Globus pallidus (tissue), 1 donor: Measurements from ENCODE around the gene LINGO4.
"Not testable (repeated sequence)": the region's sequence is repeated elsewhere in the genome, so short reads cannot be mapped to it uniquely, and the experiment has no call there.

Experiments
- DNase-seq: peaks from one replicate; pipeline ENCODE4 v3.0.0-alpha.2; 2015; ENCODE audit warnings: low spot score

Gene LINGO4

GRCh38 chr1:151782026-151782425, 23.2 kb downstream of the LINGO4 start:
- not testable (repeated sequence) for DNase-seq

- not testable (repeated sequence) for DNase-seq
Measured at GRCh38 chr1:151780736-151781135, 24.5 kb downstream of the LINGO4 start.

GRCh38 chr1:151779852-151780251, 25.4 kb downstream of the LINGO4 start:
- DNase-seq: no peak

GRCh38 chr1:151777317-151777716, 27.9 kb downstream of the LINGO4 start:
- no peak for DNase-seq

- no peak for DNase-seq
Measured at GRCh38 chr1:151776665-151777062, 28.6 kb downstream of the LINGO4 start.

- no peak for DNase-seq
Measured at GRCh38 chr1:151775894-151776664, 29.1 kb downstream of the LINGO4 start.

- no peak for DNase-seq
Measured at GRCh38 chr1:151774256-151774922, 30.8 kb downstream of the LINGO4 start.

GRCh38 chr1:151773702-151774101, 31.5 kb downstream of the LINGO4 start:
- no peak for DNase-seq

GRCh38 chr1:151769270-151769669, 35.9 kb downstream of the LINGO4 start:
- not testable (repeated sequence) for DNase-seq

GRCh38 chr1:151768351-151769066, 36.7 kb downstream of the LINGO4 start:
- not testable (repeated sequence) for DNase-seq

GRCh38 chr1:151763990-151764389, 41.2 kb downstream of the LINGO4 start:
- DNase-seq: no peak

- DNase-seq: peak; percentile 71
Measured at GRCh38 chr1:151762941-151763921, 42.0 kb downstream of the LINGO4 start, which contains the start of gene MRPL9. TSS of gene MRPL9 (minus strand) at chr1:151763496. CDS start at chr1:151763479, 17 bp downstream.

- DNase-seq: no peak
Measured at GRCh38 chr1:151760597-151761385, 44.4 kb downstream of the LINGO4 start.

- DNase-seq: no peak
Measured at GRCh38 chr1:151759241-151759640, 46.0 kb downstream of the LINGO4 start.

- DNase-seq: no peak
Measured at GRCh38 chr1:151756291-151756690, 48.9 kb downstream of the LINGO4 start.
